ENCODE results near the gene MYOD1.

MYOD1 gene

DNA sequence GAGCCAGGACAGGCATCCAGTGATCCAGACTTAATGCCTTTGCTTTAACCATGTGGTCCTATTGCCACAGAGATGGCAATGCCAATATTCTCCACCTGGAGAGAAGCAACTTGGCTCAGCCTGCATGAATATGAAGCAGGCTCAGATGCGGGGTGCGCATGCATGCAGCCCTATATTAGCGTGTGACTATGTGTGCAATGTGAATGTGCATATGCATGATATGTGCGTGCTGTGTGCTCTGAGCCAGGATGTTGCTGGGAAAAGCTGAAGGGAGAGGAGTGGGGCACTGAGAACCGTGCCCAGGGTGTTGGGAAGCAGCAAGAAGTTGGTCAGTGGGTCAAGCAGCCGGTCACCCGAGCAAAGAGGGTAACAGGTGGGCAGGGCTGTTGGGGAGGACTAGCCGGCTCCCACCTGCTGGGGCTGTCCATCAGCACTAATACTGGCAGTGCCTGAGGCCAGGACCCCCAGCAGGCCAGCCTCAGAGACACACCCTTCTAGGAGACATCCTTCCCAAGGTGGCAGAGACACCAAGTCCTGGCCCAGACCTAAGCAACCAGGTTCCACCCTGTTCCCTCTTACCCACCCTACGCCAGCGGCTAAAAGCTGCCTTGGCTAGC is 24.8 kb upstream of the MYOD1 start:
- Histone ChIP-seq H3K27me3 (ENCODE audit: control insufficient read depth, low read length) (peaks cover 11% of the 10 kb centered on the region; the same call in 1 of the 2 replicates), H3K27ac (ENCODE audit: low read depth, low read length) (no peak overlapping the region), H3K4me3 (ENCODE audit: low read length) (no peak overlapping the region)

DNA sequence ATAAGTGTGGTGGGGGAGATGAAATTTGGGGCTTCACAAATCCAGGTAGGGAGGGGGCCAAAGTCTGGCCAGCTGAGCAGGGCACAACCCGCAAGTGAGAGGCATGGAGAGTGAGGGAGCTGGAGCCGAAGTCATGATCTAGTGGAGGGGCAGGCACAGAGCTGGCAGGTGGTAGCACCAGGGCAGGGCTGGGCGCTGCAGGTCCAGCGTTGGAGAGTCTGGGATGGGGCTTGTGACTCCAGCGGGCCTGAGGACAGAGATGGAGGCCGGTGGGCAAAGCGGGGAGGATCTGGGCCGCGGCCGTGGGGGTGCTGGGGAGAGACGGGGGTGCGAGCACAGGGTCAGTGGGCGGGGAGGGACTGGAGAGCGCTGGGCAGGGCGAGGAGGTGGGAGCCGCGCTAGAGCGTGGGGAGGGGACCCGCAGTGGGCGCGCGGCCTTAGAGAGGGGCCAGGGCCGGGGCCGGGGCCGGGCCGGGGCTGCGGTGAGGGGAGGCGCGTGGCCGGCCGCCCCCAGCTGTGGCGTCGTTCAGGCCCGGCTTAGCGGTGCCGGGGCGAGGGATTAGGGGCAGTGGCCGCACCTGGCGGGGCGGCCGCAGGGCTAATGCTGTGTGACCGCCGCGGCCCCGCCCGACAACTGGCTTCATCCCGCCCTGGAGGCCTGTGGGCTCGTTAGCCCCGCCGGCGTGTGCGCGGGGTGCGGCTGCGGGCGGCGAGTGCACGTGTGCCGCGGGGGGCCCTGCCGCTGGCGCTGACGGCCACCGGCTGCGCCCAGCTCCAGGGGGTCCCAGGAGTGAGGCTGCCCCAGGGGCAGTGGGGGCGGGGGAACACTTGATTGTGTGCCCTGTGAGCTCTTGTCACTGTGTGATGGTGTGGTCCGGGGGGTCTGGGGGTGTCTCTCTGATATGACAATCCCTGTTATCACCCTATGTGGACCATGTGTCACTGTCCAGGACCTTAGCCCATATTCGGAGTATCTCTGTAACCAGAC is 23.6 kb upstream of the MYOD1 start:
- Histone ChIP-seq H3K4me2 (ENCODE audit: low read length) (no peak overlapping the region), H3K9me2 (replicated peaks; ENCODE audit: control insufficient read depth, low read length) (no peaks in the 10 kb centered on the region), H3K4me3 (ENCODE audit: low read length) (no peak overlapping the region), H3K79me2 (ENCODE audit: control insufficient read depth, low read length) (no peaks in the 10 kb centered on the region), H3K27me3 (ENCODE audit: control insufficient read depth, low read length) (peaks cover 7% of the 10 kb centered on the region; the same call in 1 of the 2 replicates), H3F3A (ENCODE audit: control insufficient read depth, insufficient read depth) (no peaks in the 10 kb centered on the region), H3K4me1 (ENCODE audit: control insufficient read depth, low read length) (no peaks in the 10 kb centered on the region), H3K36me3 (ENCODE audit: control insufficient read depth, low read length) (no peaks in the 10 kb centered on the region), H3K9me3 (ENCODE audit: control insufficient read depth, insufficient read depth, low read length) (no peaks in the 10 kb centered on the region), H3K27ac (ENCODE audit: low read depth, low read length) (no peak overlapping the region), H4K20me1 (ENCODE audit: control insufficient read depth, insufficient read depth, low read depth, low read length) (no peaks in the 10 kb centered on the region)
- TF ChIP-seq EZH2phosphoT487 (IDR thresholded peaks at IDR 0.05; ENCODE audit: borderline replicate concordance, low read length), result no peak
- TF ChIP-seq, protein P1, sequence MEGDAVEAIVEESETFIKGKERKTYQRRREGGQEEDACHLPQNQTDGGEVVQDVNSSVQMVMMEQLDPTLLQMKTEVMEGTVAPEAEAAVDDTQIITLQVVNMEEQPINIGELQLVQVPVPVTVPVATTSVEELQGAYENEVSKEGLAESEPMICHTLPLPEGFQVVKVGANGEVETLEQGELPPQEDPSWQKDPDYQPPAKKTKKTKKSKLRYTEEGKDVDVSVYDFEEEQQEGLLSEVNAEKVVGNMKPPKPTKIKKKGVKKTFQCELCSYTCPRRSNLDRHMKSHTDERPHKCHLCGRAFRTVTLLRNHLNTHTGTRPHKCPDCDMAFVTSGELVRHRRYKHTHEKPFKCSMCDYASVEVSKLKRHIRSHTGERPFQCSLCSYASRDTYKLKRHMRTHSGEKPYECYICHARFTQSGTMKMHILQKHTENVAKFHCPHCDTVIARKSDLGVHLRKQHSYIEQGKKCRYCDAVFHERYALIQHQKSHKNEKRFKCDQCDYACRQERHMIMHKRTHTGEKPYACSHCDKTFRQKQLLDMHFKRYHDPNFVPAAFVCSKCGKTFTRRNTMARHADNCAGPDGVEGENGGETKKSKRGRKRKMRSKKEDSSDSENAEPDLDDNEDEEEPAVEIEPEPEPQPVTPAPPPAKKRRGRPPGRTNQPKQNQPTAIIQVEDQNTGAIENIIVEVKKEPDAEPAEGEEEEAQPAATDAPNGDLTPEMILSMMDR (IDR thresholded peaks at IDR 0.05; ENCODE audit: low read depth, low read length, poor library complexity, severe bottlenecking), result no peak

More for the DNA sequence above, 24.8 kb upstream of the MYOD1 start:
- TF ChIP-seq EZH2phosphoT487 (IDR thresholded peaks at IDR 0.05; ENCODE audit: borderline replicate concordance, low read length), result no peak
- TF ChIP-seq, protein P1 (IDR thresholded peaks at IDR 0.05; ENCODE audit: low read depth, low read length, poor library complexity, severe bottlenecking), result no peak
- Histone ChIP-seq H3K9me2 (replicated peaks; ENCODE audit: control insufficient read depth, low read length) (no peaks in the 10 kb centered on the region), H3K36me3 (ENCODE audit: control insufficient read depth, low read length) (no peaks in the 10 kb centered on the region), H3K4me1 (ENCODE audit: control insufficient read depth, low read length) (no peaks in the 10 kb centered on the region), H3F3A (ENCODE audit: control insufficient read depth, insufficient read depth) (no peaks in the 10 kb centered on the region), H4K20me1 (ENCODE audit: control insufficient read depth, insufficient read depth, low read depth, low read length) (no peaks in the 10 kb centered on the region), H3K4me2 (ENCODE audit: low read length) (no peak overlapping the region), H3K79me2 (ENCODE audit: control insufficient read depth, low read length) (no peaks in the 10 kb centered on the region), H3K9me3 (ENCODE audit: control insufficient read depth, insufficient read depth, low read length) (no peaks in the 10 kb centered on the region)

DNA sequence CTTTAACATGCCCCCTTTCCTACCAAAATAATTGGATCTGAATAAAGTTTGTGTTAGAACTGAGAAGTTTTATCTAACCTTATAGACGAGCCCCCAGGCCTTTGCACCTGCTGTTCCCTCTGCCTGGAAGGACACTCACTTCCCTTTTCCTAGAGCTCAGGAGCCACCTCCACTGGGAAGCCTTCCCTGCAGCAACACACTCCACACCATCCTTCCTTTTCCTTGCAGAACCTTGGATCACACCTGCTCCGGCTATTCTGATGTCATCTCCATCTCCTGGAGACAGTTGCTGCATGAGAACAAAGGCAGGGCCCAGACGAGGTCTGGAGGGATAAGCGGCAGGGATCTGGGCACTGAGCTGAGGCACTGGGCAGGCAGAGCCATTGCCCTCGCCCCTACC is 22.6 kb upstream of the MYOD1 start:
- Histone ChIP-seq H3K4me3 (ENCODE audit: low read length) (no peak overlapping the region), H3K27ac (ENCODE audit: low read depth, low read length) (no peak overlapping the region)

More for the DNA sequence above, 22.6 kb upstream of the MYOD1 start:
- no peaks in the 10 kb centered on the region for H3K36me3 ChIP-seq (ENCODE audit: control insufficient read depth, low read length)
- no peaks in the 10 kb centered on the region for H3K4me1 ChIP-seq (ENCODE audit: control insufficient read depth, low read length)
- peaks cover 4% of the 10 kb centered on the region; the same call in 1 of the 2 replicates for H3K27me3 ChIP-seq (ENCODE audit: control insufficient read depth, low read length)
- no peaks in the 10 kb centered on the region for H3F3A ChIP-seq (ENCODE audit: control insufficient read depth, insufficient read depth)
- H4K20me1 ChIP-seq (ENCODE audit: control insufficient read depth, insufficient read depth, low read depth, low read length), result no peaks in the 10 kb centered on the region
- no peaks in the 10 kb centered on the region for H3K9me3 ChIP-seq (ENCODE audit: control insufficient read depth, insufficient read depth, low read length)
- H3K9me2 ChIP-seq (replicated peaks; ENCODE audit: control insufficient read depth, low read length), result no peaks in the 10 kb centered on the region
- TF ChIP-seq, protein P1 (IDR thresholded peaks at IDR 0.05; ENCODE audit: low read depth, low read length, poor library complexity, severe bottlenecking), result no peak
- TF ChIP-seq EZH2phosphoT487 (IDR thresholded peaks at IDR 0.05; ENCODE audit: borderline replicate concordance, low read length), result no peak
- H3K79me2 ChIP-seq (ENCODE audit: control insufficient read depth, low read length), result no peaks in the 10 kb centered on the region
- no peak overlapping the region for H3K4me2 ChIP-seq (ENCODE audit: low read length)

Measured in DOHH2 (cell line).